ENCODE data around the gene FAM81B. TPM values are rescaled to one million over a fixed set of nuclear protein-coding genes. Genes with fewer than 3 reads are reported as not detected.

FAM81B gene
- polyA plus RNA-seq, 1 donor from 2014 or later: not detected

GRCh38 chr5:95454536-95454935 is 63.4 kb downstream of the FAM81B start:
- TF ChIP-seq POLR2AphosphoS5 (IDR thresholded peaks at IDR 0.05) (no peak), SMC3 (conservative IDR thresholded peaks at IDR 0.05; ENCODE audit: poor library complexity) (no peak), RAD21 (conservative IDR thresholded peaks at IDR 0.05) (no peak), MXI1 (conservative IDR thresholded peaks at IDR 0.05; ENCODE audit: poor library complexity, severe bottlenecking) (no peak), REST (IDR thresholded peaks at IDR 0.05; ENCODE audit: borderline replicate concordance) (no peak), TAF1 (IDR thresholded peaks at IDR 0.05; ENCODE audit: low read depth) (no peak), CTCF (IDR thresholded peaks at IDR 0.05; ENCODE audit: poor library complexity, severe bottlenecking) (no peak), EP300 (conservative IDR thresholded peaks at IDR 0.05; ENCODE audit: poor library complexity, severe bottlenecking) (no peak), EZH2 (IDR thresholded peaks at IDR 0.05; ENCODE audit: borderline replicate concordance, insufficient read depth, low read length, poor library complexity, severe bottlenecking) (no peak)

GRCh38 chr5:95460665-95461064 is 69.5 kb downstream of the FAM81B start:
- Histone ChIP-seq H3K4me2 (ENCODE audit: low read length) (no peak overlapping the region), H3K27me3 (ENCODE audit: insufficient read depth, low read depth, low read length) (no peaks in the 10 kb centered on the region), H3K79me2 (replicated peaks; ENCODE audit: insufficient read depth, low read length) (no peaks in the 10 kb centered on the region), H3K27ac (ENCODE audit: low read length) (no peak overlapping the region), H3K9me3 (ENCODE audit: low read length) (no peaks in the 10 kb centered on the region), H3K9me2 (ENCODE audit: insufficient read depth, low read length) (no peaks in the 10 kb centered on the region), H3K4me3 (ENCODE audit: low read length) (no peak overlapping the region), H2AFZ (ENCODE audit: low read depth, low read length) (no peak overlapping the region), H4K20me1 (ENCODE audit: insufficient read depth) (no peaks in the 10 kb centered on the region), H3K9ac (ENCODE audit: low read length) (no peak overlapping the region), H3F3A (ENCODE audit: insufficient read depth, low read length, poor library complexity, severe bottlenecking) (no peaks in the 10 kb centered on the region), H3K36me3 (ENCODE audit: insufficient read depth, low read length) (no peaks in the 10 kb centered on the region)
- TF ChIP-seq CTCF (IDR thresholded peaks at IDR 0.05; ENCODE audit: poor library complexity, severe bottlenecking): no peak

More at GRCh38 chr5:95454536-95454935, 63.4 kb downstream of the FAM81B start:
- no peaks in the 10 kb centered on the region for H3K9me2 ChIP-seq (ENCODE audit: insufficient read depth, low read length)
- H3K36me3 ChIP-seq (ENCODE audit: insufficient read depth, low read length): no peaks in the 10 kb centered on the region
- H3K27me3 ChIP-seq (ENCODE audit: insufficient read depth, low read depth, low read length): no peaks in the 10 kb centered on the region
- no peaks in the 10 kb centered on the region for H4K20me1 ChIP-seq (ENCODE audit: insufficient read depth)
- H3F3A ChIP-seq (ENCODE audit: insufficient read depth, low read length, poor library complexity, severe bottlenecking): no peaks in the 10 kb centered on the region
- no peak overlapping the region for H3K4me3 ChIP-seq (ENCODE audit: low read length)
- H3K79me2 ChIP-seq (replicated peaks; ENCODE audit: insufficient read depth, low read length): no peaks in the 10 kb centered on the region
- H3K4me2 ChIP-seq (ENCODE audit: low read length): no peak overlapping the region
- H2AFZ ChIP-seq (ENCODE audit: low read depth, low read length): no peak overlapping the region
- no peak overlapping the region for H3K9ac ChIP-seq (ENCODE audit: low read length)
- no peak overlapping the region for H3K27ac ChIP-seq (ENCODE audit: low read length)
- H3K9me3 ChIP-seq (ENCODE audit: low read length): no peaks in the 10 kb centered on the region
